GM19328 (cell line): ENCODE measurements around the gene PRKN.
"Not testable (repeated sequence)": the region's sequence is repeated elsewhere in the genome, so short reads cannot be mapped to it uniquely, and the experiment has no call there.

Source experiments
- ATAC-seq: cut with Tn5 transposase; IDR thresholded peaks from one replicate; pipeline ENCODE4 v1.9.1; 2021; ENCODE audit warnings: mild to moderate bottlenecking, moderate library complexity; ENCODE audit not compliant: unreplicated experiment

Gene PRKN

DNA sequence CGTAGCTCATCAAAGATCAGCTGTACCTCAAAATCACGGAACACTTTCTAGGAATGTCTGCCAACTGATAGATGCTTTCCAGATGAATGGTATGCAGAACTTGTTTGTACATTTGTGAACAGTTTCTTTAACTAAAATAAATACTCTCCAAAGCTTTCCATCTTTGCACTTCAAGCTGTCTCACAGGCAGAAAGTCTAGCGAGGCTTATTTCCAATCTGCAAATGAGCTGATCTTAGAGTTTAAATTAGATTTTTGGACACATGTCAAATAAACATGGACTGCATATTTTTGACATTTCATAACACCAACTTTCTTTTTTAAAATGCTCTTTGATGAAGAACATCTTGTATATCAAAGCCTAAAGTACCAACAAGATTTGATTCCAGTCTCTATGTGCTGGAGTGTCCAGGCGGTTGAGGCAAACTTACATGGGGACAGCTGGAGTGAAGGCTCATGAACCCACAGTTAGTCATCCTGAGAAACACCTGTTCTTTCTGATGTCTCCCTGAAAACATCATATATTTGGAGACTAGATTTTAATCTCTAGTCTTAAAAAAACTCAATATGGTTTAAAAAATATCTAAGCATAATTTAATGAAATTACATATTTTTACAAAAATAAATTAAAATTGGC is 1185.1 kb downstream of the PRKN start:
- ATAC-seq = no peak

- ATAC-seq = no peak
Measured at GRCh38 chr6:161540532-161540931, 1187.0 kb downstream of the PRKN start.

GRCh38 chr6:161536224-161536630 is 1191.3 kb downstream of the PRKN start:
- no peak for ATAC-seq

DNA sequence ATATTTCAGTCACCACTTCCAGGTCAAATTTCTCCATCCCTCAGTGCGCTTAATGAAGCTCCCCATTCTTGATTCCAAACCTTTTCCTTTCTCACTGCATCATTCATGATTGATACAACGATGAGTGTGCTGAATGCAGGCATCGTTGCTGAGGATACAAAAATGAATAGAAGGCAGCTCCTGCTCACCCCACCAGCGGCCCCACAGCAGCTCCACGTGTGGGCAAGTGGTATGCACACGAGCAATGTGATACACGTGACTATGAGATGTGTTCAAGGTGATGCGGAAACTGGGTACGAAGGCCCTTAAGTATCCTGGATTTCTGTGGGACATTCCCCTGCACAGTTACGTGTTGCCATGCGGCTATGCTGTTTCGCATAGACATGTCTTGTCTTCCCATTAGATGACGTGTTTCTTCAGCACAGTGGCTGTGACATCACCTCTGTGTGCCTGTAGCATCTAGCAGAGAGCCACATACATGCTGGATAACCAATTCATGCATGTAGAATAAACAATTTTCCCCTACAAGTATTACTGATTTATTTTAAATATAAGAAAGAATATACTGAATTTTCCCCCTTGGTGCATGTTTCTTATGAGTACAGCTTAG is 1193.2 kb downstream of the PRKN start:
- no peak for ATAC-seq

GRCh38 chr6:161533266-161533665 is 1194.3 kb downstream of the PRKN start:
- no peak for ATAC-seq

DNA sequence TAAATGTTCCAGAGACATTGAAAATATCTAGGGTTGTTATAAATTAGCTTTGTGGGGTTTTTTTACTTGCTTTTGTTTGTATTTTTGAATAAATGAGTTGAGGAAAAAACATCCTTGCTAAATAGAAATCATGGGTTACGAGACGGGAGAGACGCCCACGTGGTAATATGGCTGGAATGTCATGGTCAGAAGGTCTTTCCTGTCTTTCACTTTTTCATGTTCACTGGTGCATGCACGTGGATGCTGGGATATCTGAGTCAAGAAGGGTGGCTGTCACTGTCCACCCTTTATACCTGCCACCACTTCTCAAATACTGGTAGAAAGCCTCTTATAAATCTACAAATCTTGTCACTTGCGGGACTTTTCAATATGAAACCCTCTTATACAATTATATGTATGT is 1195.0 kb downstream of the PRKN start:
- no peak for ATAC-seq

- no peak for ATAC-seq
Measured at GRCh38 chr6:161526794-161527193, 1200.8 kb downstream of the PRKN start.

- no peak for ATAC-seq
Measured at GRCh38 chr6:161523362-161523761, 1204.2 kb downstream of the PRKN start.

DNA sequence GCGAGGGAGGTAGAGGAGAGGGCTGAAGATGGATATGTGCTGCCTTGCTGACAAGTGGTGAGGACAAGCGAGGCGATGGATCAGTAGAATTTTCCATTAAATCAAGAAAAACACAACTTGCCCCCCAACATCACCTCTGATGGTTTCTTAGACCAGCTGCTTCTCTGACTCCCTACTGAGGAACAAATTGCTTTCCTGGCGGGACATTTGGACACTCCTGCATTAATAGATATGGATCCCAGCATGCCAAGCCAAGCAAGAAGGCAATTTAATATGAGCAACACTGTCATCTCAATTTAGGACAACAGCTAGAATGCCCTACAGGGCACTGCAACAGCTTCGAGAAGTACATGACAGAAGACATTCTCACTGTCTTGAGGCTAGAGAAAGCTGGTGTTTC is 1205.3 kb downstream of the PRKN start:
- ATAC-seq = no peak

GRCh38 chr6:161511447-161512095 is 1216.0 kb downstream of the PRKN start:
- ATAC-seq = no peak

DNA sequence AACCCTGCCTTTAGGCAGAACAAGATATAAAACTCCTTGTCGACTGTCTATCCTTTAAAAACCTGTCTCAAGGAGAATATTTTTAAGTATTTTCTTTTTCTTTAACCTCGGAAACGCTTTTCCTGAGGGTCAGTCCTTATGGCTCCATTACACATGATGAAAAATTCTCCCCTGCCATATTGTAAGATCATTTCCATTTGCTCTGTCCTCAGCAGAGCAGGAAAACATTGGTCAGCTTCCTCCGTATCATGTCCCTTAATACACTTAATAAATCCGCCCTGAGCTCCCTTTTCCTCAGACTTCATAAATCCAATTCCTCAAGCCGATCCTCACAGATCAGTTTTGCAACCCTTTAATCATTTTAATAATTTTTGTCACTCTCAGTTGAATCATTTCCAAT is 1219.2 kb downstream of the PRKN start:
- no peak for ATAC-seq

GRCh38 chr6:161507375-161507774 is 1220.2 kb downstream of the PRKN start:
- no peak for ATAC-seq

- no peak for ATAC-seq
Measured at GRCh38 chr6:161503570-161503969, 1224.0 kb downstream of the PRKN start.

- no peak for ATAC-seq
Measured at GRCh38 chr6:161498881-161499280, 1228.7 kb downstream of the PRKN start.

DNA sequence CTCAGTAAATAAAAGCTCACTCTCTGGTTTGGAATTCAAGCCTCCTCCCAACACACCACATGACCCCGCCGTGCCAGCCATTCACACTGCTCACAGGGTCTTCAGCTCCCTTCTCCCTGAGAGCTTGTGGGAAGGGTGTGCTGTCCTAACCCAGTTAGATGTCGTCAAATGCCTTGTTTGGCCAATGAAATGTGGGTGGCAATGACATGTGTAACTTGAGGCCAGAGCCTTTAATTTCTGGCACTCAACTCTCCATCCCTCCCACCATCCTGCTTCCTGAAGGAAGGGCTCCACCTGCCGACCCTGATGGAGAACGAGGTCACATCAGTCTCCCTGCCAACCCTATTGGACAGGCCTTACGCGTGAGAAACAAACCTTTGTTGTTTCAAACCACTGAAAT is 1229.2 kb downstream of the PRKN start:
- ATAC-seq = no peak

DNA sequence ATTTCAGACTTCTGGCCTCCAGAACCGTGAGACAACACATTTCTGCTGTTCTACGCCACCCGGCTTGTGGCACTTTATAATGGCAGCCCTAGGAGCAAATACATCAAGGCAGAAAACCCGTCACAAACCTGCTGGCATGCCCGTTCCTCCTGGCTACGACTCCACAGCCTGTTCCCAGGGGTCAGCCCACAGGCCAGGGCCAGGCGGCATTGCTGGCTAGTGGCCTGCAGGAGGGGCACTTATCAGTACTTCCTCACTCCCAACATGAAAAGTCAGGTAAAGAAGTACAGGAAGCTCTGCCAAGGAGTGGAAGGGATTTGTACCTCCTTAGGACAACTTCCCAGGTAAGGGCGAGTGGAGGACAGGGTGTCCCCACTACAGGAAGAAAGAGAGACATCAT is 1230.6 kb downstream of the PRKN start:
- ATAC-seq = no peak

DNA sequence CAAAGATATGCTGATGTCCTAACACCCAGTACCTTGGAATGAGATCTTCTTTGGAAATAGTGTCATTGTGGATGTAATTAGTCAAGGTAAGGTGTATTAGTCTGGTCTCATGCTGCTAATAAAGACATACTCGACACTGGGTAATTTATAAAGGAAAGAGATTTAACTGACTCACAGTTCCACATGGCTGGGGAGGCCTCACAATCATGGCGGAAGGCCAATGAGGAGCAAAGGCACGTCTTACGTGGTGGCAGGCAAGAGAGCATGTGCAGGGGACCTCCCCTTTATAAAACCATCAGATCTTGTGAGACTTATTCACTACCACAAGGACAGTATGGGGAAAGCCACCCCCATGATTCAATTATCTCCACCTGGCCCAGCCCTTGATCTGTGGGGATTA is 1231.3 kb downstream of the PRKN start:
- ATAC-seq = not testable (repeated sequence)

- no peak for ATAC-seq
Measured at GRCh38 chr6:161494566-161494965, 1233.0 kb downstream of the PRKN start.

GRCh38 chr6:161493576-161494118 is 1233.9 kb downstream of the PRKN start:
- no peak for ATAC-seq

DNA sequence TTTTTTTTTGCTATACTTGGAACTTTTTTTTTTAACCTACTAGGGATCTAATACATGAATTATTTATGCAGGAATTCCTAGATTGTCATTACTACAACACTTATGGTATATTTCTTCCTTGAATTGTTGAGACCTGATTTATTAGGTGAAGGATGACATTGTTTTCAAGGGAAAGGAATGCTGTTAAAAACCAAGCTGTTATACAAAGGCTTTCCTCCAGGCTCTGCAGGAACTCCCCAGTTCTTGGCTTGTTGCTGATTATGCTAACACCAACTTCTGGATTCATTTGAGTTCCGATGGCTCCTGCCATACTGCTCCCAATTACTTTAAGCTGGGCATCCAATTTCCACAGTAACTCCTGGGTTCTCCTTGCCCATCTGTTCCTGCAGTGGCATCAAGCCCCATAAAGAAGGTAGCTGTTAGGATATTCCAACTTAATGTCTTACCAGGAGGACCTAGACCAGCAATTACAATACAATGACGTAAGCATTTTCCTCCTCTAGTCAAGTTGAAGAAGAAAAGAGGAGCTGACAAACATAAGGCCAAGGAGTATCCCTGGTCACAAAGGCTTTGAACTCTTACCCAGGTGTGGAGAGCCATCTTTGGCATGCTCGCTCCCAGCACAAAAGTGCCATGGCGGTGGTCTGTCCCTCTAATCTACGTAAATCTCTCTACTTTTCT is 1237.8 kb downstream of the PRKN start:
- no peak for ATAC-seq

DNA sequence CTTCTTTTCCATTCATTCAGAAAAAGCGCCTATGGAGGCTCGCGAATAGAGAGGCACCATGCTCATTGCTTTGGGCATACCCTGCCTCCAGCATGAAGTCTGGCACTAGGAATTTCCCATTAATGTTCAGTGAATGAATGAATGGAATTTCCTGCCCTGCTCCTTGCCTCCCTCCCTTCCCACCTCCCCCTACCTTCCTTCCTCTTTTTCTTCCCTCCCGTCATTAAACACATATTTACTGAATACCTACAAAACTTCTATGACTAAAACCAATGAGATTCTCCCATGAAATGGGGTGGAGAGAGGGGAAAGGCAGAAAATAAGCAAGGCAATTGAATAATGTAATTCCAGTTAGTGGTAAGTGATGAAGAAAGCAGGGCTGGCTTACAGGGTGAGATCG is 1239.9 kb downstream of the PRKN start:
- ATAC-seq = no peak

DNA sequence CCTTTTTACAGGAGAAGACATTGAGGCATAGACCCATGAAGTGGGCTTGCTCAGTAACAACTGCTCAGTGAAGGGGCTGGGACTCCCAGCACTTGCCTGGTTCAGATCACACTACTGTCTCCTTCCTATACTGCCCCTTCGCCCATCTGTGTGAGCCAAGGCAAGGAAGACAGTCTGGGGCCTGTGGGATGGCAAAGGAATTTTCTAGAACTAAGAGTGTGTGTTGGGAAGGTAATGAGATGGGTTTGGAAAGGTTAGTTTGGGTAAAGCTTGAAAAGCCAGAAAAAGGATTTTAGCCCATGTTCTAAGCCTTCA is 1240.4 kb downstream of the PRKN start:
- no peak for ATAC-seq
